ENCODE results near the gene PTGIS. TPM values are rescaled to one million over a fixed set of nuclear protein-coding genes. Genes with fewer than 3 reads are reported as not detected.

The PTGIS gene
- total RNA-seq, 6 experiments from 2014 or later: 0.05 TPM; not detected in 5

DNA sequence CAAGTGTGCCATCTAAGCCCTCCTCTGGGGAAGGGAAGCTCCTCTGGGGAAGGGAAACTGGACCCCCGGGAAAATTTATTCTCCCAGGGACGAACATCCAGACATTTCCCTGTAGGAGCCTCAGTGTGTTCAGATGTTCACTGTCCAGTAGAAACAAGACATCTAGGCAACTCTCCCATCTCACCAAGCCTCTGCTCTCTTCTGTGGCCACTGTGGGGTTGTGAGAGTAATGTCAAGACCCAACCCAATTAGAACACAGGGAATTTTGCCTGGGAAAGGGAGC lies 3.6 kb upstream of the PTGIS start:
- no peak for TF ChIP-seq CTCF (IDR thresholded peaks at IDR 0.05)
- H3K4me1 Mint-ChIP-seq (ENCODE audit: low read depth): peaks cover 28% of the 10 kb centered on the region
- no peak overlapping the region for H3K4me3 Mint-ChIP-seq
- no peak for DNase-seq
- no peaks in the 10 kb centered on the region for H3K9me3 Mint-ChIP-seq
- no peak overlapping the region for H3K27ac Mint-ChIP-seq
- peaks cover 41% of the 10 kb centered on the region for H3K27me3 Mint-ChIP-seq (ENCODE audit: insufficient read depth)
- peaks cover 5% of the 10 kb centered on the region; the same call in 1 of the 2 replicates for H3K36me3 Mint-ChIP-seq (ENCODE audit: low read depth)

DNA sequence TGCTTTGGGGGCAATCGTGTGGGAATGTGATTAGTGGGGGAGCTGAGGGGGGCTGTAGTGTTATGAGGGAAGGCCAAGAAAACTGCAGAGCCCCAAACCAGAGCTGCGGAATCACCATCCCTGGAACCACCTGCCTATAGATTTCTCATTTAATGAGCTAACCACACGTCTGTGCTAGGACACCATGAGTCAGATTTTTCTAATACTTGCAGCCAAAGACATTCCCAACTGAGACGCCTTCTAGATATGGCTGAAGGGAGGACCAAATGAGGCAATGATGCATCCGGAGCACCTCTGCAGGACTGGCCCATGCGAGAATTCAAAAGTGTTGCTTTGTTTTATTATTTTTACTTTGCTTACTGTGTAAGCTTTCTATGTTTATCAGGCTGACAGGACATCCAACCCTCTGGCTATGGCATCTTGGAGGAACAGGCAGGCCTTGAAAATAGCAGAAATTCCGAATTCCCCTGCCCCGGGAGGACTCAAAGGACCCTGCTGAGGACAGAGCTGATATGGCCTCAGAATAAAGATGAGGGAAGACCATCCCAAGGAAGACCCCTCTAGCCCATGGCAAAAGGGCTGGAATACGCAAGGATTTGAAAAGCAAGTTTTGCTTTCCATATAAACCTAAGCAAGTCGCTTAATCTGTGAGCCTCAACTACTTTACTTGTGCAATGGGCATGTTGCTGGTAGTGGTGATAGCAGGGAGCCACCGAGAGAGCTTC lies 3.1 kb upstream of the PTGIS start:
- peaks cover 28% of the 10 kb centered on the region for H3K4me1 Mint-ChIP-seq (ENCODE audit: low read depth)
- peak; percentile 39 for DNase-seq

GRCh38 chr20:49570161-49570827 lies 2.4 kb upstream of the PTGIS start:
- TF ChIP-seq CTCF (IDR thresholded peaks at IDR 0.05): no peak
- no peak for DNase-seq
- Mint-ChIP-seq H3K4me3 (no peak overlapping the region), H3K4me1 (ENCODE audit: low read depth) (peaks cover 28% of the 10 kb centered on the region), H3K9me3 (no peaks in the 10 kb centered on the region), H3K27me3 (ENCODE audit: insufficient read depth) (peaks cover 41% of the 10 kb centered on the region), H3K27ac (no peak overlapping the region), H3K36me3 (ENCODE audit: low read depth) (no peaks in the 10 kb centered on the region)

More for the DNA sequence above, 3.1 kb upstream of the PTGIS start:
- Mint-ChIP-seq H3K27ac (no peak overlapping the region), H3K9me3 (no peaks in the 10 kb centered on the region), H3K36me3 (ENCODE audit: low read depth) (no peaks in the 10 kb centered on the region), H3K4me3 (no peak overlapping the region), H3K27me3 (ENCODE audit: insufficient read depth) (peaks cover 41% of the 10 kb centered on the region)
- no peak for TF ChIP-seq CTCF (IDR thresholded peaks at IDR 0.05)

DNA sequence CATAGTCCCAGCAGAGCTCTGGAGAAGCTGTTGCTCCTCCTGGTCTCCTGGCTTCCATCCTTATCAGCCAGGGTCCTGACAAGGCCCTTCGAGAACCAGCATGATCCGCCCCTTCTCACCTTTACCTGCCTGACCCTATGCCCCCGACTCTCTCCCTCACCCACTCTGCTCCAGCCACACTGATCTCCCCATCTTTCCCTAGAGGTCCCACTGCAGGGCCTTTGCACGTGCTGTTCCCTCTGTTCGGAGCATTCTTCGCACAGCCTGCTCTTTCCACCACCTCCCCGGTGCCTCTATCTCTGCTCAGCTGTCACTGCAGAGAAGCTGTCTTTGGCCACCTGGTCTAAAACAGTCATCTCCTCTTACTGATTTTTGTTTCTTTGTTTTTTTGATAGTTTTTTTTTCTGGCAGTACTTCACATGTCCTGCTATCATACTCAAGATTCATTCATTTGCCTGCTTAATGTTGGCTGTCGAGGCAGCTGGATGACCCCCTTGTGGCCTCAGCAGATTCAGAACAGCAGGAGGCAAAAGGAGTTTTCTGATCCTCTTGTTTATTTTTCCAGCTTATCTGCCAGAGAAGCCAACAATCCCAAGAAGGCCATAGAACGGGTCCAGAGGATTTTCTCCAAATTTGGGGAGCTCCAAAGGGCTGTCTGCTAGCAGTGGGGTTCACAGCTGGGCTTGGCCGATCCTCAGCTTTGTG lies 1.6 kb upstream of the PTGIS start:
- H3K9me3 Mint-ChIP-seq: no peaks in the 10 kb centered on the region
- no peak overlapping the region for H3K27ac Mint-ChIP-seq
- H3K36me3 Mint-ChIP-seq (ENCODE audit: low read depth): no peaks in the 10 kb centered on the region
- H3K4me3 Mint-ChIP-seq: no peak overlapping the region
- peaks cover 28% of the 10 kb centered on the region for H3K4me1 Mint-ChIP-seq (ENCODE audit: low read depth)
- peaks cover 39% of the 10 kb centered on the region for H3K27me3 Mint-ChIP-seq (ENCODE audit: insufficient read depth)
- TF ChIP-seq CTCF (IDR thresholded peaks at IDR 0.05): no peak
- no peak for DNase-seq

- H3K27me3 Mint-ChIP-seq (ENCODE audit: insufficient read depth): peaks cover 36% of the 10 kb centered on the region
- H3K36me3 Mint-ChIP-seq (ENCODE audit: low read depth): no peaks in the 10 kb centered on the region
- H3K4me1 Mint-ChIP-seq (ENCODE audit: low read depth): peaks cover 18% of the 10 kb centered on the region
- TF ChIP-seq CTCF (IDR thresholded peaks at IDR 0.05): no peak
- no peak for DNase-seq
- no peaks in the 10 kb centered on the region for H3K9me3 Mint-ChIP-seq
- H3K27ac Mint-ChIP-seq: no peak overlapping the region
- no peak overlapping the region for H3K4me3 Mint-ChIP-seq
Measured at GRCh38 chr20:49568278-49569151, 578 bp upstream of the PTGIS start.

All from HFFc6 (cell line).